Stimulated activated CD4-positive, alpha-beta T cell treated with anti-CD3 and anti-CD28 coated beads, Interleukin-2, amount 100 ng/mL, for 24 hours (primary cell): ENCODE data around the gene DAAM1.

Experiments
- DNase-seq, 2 donors: peaks; one replicate each; pipeline ENCODE4 v3.0.0-alpha.2; 2020

DAAM1 gene

DNA sequence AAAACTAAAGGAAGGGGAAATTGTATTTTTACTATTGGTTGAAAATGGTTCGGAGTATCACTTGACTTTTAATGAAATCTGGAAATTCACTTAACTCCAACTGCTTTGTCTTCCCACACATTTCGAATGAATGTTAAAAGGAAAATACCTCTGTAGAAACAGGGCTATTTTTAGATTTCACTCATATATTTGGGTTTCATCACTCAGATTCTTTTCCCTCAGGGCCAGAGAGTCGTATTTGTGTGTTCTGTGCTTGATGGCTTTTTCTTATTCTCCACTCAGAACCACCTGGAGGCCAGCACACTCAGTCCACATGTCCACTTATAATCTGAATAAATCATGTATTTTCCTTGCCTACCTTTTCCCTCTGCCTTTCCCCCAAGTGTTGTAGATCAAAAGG lies 40.0 kb downstream of the DAAM1 start:
- no peak for DNase-seq

DNA sequence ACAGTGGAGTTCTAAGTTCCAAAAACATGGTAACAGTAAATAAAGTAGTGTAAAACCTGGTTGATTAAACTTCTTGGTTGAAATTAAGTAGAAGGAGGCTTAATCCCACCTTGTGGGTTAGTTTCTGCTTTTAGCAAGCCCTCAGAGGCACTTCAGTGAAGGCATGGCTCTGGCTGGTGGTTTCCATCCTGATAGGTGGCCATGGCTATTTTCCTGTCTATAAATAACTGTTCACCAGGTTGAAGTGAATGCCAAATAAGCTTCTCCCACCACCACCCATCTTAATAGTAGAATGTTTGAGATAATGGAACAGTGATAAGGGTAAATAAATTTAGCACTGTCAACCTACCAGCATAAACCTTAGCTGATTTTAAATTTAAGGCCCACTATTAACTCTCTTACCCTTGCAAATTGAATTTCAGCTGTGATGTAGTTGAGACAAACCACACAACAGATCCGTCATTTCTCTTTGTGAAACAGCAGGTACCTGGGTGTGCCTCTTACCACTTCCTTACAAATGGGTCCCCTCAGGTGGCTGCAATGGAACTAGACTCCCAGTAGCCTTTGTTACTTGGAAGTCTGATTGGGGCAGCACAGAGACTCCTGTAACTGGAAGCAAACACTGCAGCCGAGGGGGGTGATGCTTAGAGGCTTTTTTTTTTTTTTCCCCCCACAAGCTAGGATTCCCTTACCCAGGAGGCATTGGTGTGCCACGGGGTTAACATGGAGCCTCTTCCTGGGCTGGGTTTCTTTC lies 41.4 kb downstream of the DAAM1 start:
- DNase-seq: no peak

DNA sequence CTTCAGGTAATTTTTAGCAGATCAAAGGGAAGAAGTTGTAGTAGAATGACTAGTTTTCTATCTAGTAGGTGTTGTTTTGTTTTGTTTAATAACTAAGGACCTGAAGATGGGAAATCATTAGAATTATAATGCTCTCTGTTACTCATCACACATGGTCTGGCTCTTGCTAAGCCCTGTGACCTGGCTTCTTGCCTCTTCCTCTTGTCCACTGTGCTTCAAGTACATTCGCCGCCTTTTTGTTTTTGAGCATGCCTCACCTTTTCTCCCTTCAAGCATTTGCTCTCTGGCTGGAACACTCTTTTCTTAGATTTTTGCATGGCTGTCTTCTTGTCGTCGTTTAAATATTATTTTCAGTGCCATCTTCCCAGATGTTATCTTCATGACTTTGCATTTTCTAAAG lies 47.7 kb downstream of the DAAM1 start:
- no peak for DNase-seq

GRCh38 chr14:59238216-59238615 lies 49.7 kb downstream of the DAAM1 start:
- DNase-seq: no peak

DNA sequence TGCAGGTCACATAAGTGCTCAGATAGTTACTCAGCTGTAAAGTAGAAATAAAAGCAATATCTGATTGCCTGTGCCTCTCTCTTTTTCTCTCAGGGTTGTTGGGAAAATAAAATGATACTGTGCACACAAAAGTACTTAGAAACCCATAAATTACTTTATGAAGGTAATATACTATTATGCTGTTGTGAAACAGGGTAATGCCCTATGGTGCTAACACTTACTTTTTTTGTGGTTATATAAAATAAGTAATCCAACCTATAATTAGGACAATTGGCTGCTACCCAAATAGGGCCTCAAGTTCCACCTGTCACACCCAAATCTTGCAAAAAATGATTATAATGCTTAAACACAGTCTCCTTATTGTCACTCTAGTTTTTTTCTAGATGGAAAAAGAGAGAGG lies 50.6 kb downstream of the DAAM1 start:
- no peak for DNase-seq

- no peak for DNase-seq
Observed at GRCh38 chr14:59240356-59240755, 51.9 kb downstream of the DAAM1 start.

DNA sequence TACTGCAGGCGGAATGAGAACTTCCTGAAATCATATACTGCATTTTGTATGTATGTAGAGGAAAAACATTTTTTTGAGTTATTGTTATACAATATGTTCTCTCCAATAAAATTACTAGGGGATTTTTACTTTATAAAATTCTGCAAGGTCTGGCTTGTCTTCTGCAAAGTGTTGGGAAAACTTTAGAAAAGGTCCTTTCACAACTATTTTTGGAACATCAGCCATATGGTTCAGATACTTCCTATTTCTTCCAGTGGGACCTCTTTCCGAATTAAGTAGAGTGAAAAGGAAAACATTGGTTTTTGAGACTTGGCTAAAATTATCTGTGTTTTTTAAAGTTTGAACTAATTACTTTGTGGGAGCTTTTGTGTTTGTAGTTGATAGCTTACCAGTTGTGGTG lies 52.7 kb downstream of the DAAM1 start:
- no peak for DNase-seq

DNA sequence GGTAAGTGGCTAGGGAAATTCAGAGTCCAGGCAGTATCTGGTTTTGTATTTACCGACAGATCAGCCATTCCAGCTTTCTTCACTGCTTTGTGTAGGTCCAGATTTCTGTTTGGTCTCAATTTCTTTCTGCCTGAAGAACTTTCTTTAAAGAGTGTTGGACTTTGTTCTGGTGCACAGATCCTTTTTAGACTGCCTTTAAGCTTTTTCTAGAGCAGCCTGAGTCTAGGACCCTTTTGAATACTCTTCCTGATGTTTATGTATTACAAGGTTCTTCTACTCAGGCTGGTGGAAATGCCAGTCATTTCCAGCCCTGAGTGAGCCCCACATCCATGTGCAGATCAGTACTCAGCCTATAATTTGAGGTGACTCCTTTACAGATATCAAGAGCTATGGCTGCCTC lies 54.7 kb downstream of the DAAM1 start:
- no peak for DNase-seq

DNA sequence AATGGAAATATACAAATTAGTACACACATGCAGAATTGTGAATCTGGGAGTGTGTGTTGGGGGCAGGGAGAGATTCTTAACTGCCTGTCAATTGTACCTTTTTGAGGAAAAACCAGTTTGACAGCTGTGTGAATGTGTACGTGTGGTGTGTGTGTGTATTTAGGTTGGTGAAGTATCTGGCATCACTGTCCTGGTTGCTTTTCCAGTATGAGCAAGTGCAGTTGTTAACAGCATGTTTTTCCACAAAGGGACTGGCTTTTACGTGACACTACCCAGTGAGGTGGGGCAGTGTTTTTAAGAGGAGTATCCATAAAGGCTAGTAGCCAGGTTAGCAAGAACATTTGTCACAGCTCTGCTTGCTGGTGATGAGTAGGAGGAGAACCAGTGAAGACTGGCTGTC lies 56.1 kb downstream of the DAAM1 start:
- DNase-seq: no peak

- DNase-seq: no peak
Observed at GRCh38 chr14:59245809-59246295, 57.4 kb downstream of the DAAM1 start.

DNA sequence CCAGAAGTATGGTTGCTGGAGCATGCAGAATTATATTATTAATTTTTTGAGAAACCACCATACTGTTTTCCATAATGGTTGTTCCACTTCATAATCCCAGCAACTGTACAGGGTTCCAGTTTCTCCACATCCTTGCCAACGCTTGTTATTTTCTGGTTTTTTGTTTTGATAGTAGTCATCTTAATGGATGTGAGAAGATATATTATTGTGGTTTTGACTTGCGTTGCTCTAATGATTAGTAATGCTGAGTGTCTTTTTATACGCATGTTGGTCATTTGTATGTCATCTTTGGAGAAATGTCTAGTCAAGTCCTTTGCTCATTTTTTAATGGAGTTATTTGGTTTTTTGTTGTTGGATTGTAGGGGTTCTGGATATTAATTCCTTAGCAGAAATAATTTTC lies 58.1 kb downstream of the DAAM1 start:
- no peak for DNase-seq

- DNase-seq: no peak
Observed at GRCh38 chr14:59247801-59248584, 59.5 kb downstream of the DAAM1 start.

DNA sequence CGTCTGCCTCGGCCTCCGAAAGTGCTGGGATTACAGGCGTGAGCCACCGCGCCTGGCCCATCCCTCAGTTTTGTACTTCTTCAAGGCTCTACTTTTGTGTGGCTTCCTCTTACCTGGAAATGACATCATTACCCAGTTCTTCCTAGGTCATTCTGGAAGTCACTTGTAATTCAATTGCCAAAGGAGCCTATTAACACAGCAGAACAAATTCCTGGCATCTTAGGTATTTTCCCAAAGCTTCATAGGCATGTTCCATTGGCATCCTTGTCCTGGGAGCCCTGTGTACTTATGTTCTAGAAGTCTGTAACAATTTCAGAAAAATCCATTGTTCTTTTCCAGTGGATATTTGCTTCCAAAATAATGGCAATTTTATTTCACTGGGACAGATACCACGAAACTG lies 60.6 kb downstream of the DAAM1 start:
- no peak for DNase-seq

GRCh38 chr14:59251811-59252771 lies 63.6 kb downstream of the DAAM1 start:
- no peak for DNase-seq

GRCh38 chr14:59252772-59253500 lies 64.5 kb downstream of the DAAM1 start:
- no peak for DNase-seq

GRCh38 chr14:59253527-59253926 lies 65.1 kb downstream of the DAAM1 start:
- DNase-seq: no peak

DNA sequence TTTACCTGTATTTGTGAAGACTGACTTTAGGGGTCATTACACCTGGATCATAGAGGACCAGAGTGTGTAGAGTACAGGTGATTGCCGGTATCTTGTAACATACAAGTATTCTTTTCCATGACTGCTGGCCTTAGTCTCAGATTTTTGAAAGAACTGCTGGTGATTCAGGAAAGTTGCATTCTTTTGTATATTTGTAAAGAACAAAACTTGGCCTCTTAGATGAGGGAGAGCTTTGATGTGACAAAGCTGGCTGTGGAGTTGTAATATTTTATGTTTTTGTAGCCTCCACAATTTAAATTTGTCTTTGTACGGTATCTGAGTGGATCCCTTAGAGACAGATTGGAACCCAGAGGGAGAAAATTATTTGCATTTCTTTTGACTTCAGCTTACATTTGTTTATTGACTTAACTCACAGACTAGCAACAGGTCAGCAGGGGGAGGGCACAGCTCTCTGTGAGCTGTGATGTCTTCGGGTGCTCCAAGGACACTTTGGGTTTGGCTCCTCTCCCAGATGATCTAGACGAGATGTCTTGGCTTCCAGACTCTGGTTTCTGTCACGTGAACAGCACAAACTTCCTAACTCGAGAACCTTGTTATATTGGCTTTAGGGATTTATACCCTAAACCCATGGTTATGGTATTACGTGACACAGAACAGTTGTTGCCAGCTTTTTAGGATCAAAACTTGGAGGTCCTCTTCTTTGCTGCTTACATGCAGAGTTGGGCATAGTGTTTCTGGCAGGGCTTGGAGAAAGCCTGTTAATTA lies 65.9 kb downstream of the DAAM1 start:
- DNase-seq: no peak

DNA sequence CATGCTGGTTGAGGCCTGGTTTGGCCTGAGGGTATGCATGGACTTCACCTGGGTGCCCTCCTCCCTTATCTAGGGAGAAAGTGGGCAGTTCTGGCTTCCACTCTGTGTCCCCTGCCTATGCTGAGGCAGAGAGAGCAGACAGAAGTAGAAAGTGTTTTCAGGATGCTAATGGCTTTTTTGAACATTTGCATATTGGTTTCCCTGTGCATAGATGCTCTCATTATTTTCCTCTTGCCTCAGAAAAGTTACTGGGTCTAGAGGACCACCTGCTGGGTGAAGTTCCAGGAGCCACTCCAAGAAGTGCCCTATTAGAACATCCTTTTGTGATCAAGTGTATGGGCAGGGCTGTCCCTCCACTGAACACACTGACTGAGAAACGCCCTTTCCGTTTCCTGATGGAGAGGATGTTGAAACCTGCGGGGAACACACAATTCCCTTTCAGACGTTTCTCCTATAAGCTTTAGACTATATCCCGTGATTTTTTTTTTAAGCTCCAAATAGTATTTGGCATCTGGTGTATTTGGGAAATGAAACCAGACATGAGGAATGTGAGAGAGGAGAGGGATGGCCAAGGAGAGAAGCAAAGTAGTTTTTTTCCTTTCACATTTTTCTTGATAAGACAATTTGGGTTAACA lies 66.6 kb downstream of the DAAM1 start:
- no peak for DNase-seq

- DNase-seq: no peak
Observed at GRCh38 chr14:59256331-59256730, 67.9 kb downstream of the DAAM1 start.

DNA sequence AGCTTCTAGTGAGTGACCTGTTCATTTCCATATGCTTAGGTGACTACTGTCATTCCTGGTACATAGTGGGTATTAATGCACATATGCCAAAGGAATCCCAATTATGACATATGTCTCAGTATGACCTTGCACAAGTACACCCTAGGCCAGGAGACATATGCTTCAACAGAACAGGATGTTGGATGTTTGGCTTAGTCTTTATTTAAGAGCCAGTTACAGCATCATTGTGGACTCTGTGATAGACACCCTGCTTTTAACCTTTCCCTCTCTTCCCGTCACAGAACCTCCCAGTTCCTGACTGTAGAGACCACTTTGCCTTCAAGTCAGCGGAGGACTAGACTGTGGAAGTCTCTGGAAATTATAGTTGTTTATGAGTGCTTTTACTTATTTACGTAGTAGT lies 72.9 kb downstream of the DAAM1 start:
- no peak for DNase-seq
